CD4-positive, alpha-beta T cell (primary cell): ENCODE results near the gene ERN1. TPM values are rescaled to one million over a fixed set of nuclear protein-coding genes. Genes with fewer than 3 reads are reported as not detected.

Source experiments
- ATAC-seq: fragments of 200-7000 bp; cut with Tn5 transposase; one replicate; pipeline ENCODE4 v1.10.0; 2022; ENCODE audit warnings: mild to moderate bottlenecking; ENCODE audit not compliant: poor library complexity
- CTCF ChIA-PET: fragments of 350-600 bp; sonication (Branson Sonifier 250); formaldehyde crosslinking; loops from one replicate; lab custom pipeline; 2021; ENCODE audit warnings: antibody characterized with exemption, inconsistent platforms; lab: Charles Lee
- POLR2A ChIA-PET: fragments of 350-600 bp; sonication (Branson Sonifier 250); formaldehyde crosslinking; loops from one replicate; lab custom pipeline; 2021; ENCODE audit warnings: antibody characterized with exemption, inconsistent platforms; lab: Charles Lee
- DNase-seq, 14 experiments: peaks; one replicate each; pipeline ENCODE4 v3.0.0-alpha.2; 2013 to 2020; ENCODE audit warnings: mixed read lengths in 2 of 14
- H3K27ac ChIP-seq, 2 donors: one replicate each; pipeline versions ENCODE4 v1.5.1 to v1.7.0; 2013; ENCODE audit warnings: low read length in 2 of 2, low read depth in 1 of 2, mild to moderate bottlenecking in 1 of 2
- H3K27me3 ChIP-seq, 2 experiments: 1 replicate in 1 of 2; 2 replicates in 1 of 2; pipeline versions ENCODE4 v1.6.1 to v1.7.0; 2013; ENCODE audit warnings: low read length in 2 of 2, control low read depth in 1 of 2, mild to moderate bottlenecking in 1 of 2, moderate library complexity in 1 of 2; ENCODE audit not compliant: insufficient read depth in 2 of 2, control insufficient read depth in 1 of 2
- H3K36me3 ChIP-seq: one replicate; pipeline ENCODE4 v1.6.1; 2013; ENCODE audit warnings: low read length, control low read depth; ENCODE audit not compliant: insufficient read depth
- H3K4me1 ChIP-seq: one replicate; pipeline ENCODE4 v1.6.1; 2013; ENCODE audit warnings: low read length, control low read depth; ENCODE audit not compliant: insufficient read depth
- H3K4me3 ChIP-seq: one replicate; pipeline ENCODE4 v1.5.1; 2013; ENCODE audit warnings: mild to moderate bottlenecking, low read length, moderate library complexity
- H3K9me3 ChIP-seq, 2 experiments: 1 replicate in 1 of 2; 2 replicates in 1 of 2; pipeline versions ENCODE4 v1.6.1 to v1.7.0; 2013; ENCODE audit warnings: low read length in 2 of 2, mild to moderate bottlenecking in 2 of 2, control low read depth in 1 of 2, moderate library complexity in 1 of 2; ENCODE audit not compliant: control insufficient read depth in 1 of 2, insufficient read depth in 1 of 2
- H3K27ac Mint-ChIP-seq: one replicate; pipeline ENCODE4 v1.8.0; 2020; ENCODE audit warnings: mixed read lengths
- H3K27me3 Mint-ChIP-seq: one replicate; pipeline ENCODE4 v1.8.0; 2021; ENCODE audit warnings: mixed read lengths
- H3K36me3 Mint-ChIP-seq: one replicate; pipeline ENCODE4 v1.8.0; 2021; ENCODE audit warnings: low read depth, mixed read lengths
- H3K4me1 Mint-ChIP-seq: one replicate; pipeline ENCODE4 v1.8.0; 2021; ENCODE audit warnings: low read depth, mixed read lengths
- H3K4me3 Mint-ChIP-seq: one replicate; pipeline ENCODE4 v1.8.0; 2020; ENCODE audit warnings: mild to moderate bottlenecking, mixed read lengths
- H3K9me3 Mint-ChIP-seq: one replicate; pipeline ENCODE4 v1.8.0; 2020; ENCODE audit warnings: mixed read lengths
- CTCF ChIP-seq: fragments of 200-600 bp; IDR thresholded peaks from one replicate; pipeline ENCODE4 v1.8.0; 2022; ENCODE audit warnings: antibody characterized with exemption, mild to moderate bottlenecking
- intact Hi-C, 2 experiments: fragments of 100-400 bp; cut with DNase I in 1 of 2; cut with micrococcal nuclease in 1 of 2; formaldehyde crosslinking; loops; one replicate each; pipeline versions ENCODE4 v1.15.1 to v1.9.0; 2023 to 2025; cut with DNase I, micrococcal nuclease
- total RNA-seq, 174 experiments: library from RNA in 2 of 174; stranded (reverse) in 2 of 174; gene quantifications; one replicate each; pipeline ENCODE4 v1.2.3 and lab custom pipeline; 2021 to 2026

The ERN1 gene
- total RNA-seq, 2 experiments from 2014 or later = 62.7 to 67.8 TPM

- ChIA-PET POLR2A (interaction anchor here (0.6 to 6.3 kb wide), 23 partner anchors 8 to 480 kb away, joined by 3 to 74 read pairs (median 7); partner anchors contain the start of genes CCDC47, CD79B, DDX42 and DDX5), CTCF (interaction anchor here (0.6 to 7.9 kb wide), 31 partner anchors 8 to 121 kb away, joined by 3 to 170 read pairs (median 6); partner anchors contain the start of genes CD79B, ERN1, GH1 and PRR29)
- TF ChIP-seq CTCF = no peak
- peak overlapping the region; percentile 68 for H3K4me3 Mint-ChIP-seq
- peak in 13 of 14 experiments; percentile 22 to 84 (median 61) for DNase-seq
- no peaks in the 10 kb centered on the region for H3K36me3 ChIP-seq
- no peaks in the 10 kb centered on the region for H3K9me3 Mint-ChIP-seq
- ATAC-seq = peak; percentile 45
- intact Hi-C loops = loop anchor here (1.0 to 10.0 kb wide), 10 partner anchors 9 to 480 kb away; partner anchors contain the start of genes PRR29 (in 2 of the 2), CCDC47 (in 1 of the 2), CEP95 (in 1 of the 2) and DDX42 (in 1 of the 2)
- H3K36me3 Mint-ChIP-seq = peaks cover 7% of the 10 kb centered on the region
- peak overlapping the region; percentile 100 for H3K27ac Mint-ChIP-seq
- no peaks in the 10 kb centered on the region for H3K27me3 ChIP-seq
- H3K4me3 ChIP-seq = peak overlapping the region; percentile 9
- H3K27me3 Mint-ChIP-seq = no peaks in the 10 kb centered on the region
- peaks cover 81% of the 10 kb centered on the region for H3K4me1 ChIP-seq
- H3K27ac ChIP-seq = peak overlapping the region; percentile 74 to 91
- no peaks in the 10 kb centered on the region for H3K9me3 ChIP-seq
- H3K4me1 Mint-ChIP-seq = peaks cover 67% of the 10 kb centered on the region
Measured at GRCh38 chr17:64024781-64025731, 104.9 kb downstream of the ERN1 start.

GRCh38 chr17:64024215-64024654, 105.7 kb downstream of the ERN1 start:
- peaks cover 13% of the 10 kb centered on the region for H3K36me3 Mint-ChIP-seq

More at GRCh38 chr17:64024215-64024654, 105.7 kb downstream of the ERN1 start:
- DNase-seq = no peak
- peak overlapping the region; percentile 100 for H3K27ac Mint-ChIP-seq
- peaks cover 71% of the 10 kb centered on the region for H3K4me1 Mint-ChIP-seq
- Histone ChIP-seq H3K27me3 (no peaks in the 10 kb centered on the region), H3K4me1 (peaks cover 85% of the 10 kb centered on the region), H3K9me3 (no peaks in the 10 kb centered on the region), H3K36me3 (no peaks in the 10 kb centered on the region), H3K4me3 (no peak overlapping the region), H3K27ac (peak overlapping the region; percentile 74 to 91)
- H3K9me3 Mint-ChIP-seq = no peaks in the 10 kb centered on the region
- POLR2A ChIA-PET = interaction anchor here (1.0 to 6.3 kb wide), 8 partner anchors 7 to 125 kb away, joined by 3 to 74 read pairs (median 13); partner anchors contain the start of genes ERN1 and GH1
- intact Hi-C loops = loop anchor here (2.0 to 10.0 kb wide), 5 partner anchors 25 to 481 kb away; partner anchors contain the start of genes CCDC47 (in 1 of the 2), CEP95 (in 1 of the 2), DDX42 (in 1 of the 2) and DDX5 (in 1 of the 2)
- CTCF ChIA-PET = interaction anchor here (2.0 to 7.9 kb wide), 6 partner anchors 14 to 107 kb away, joined by 19 to 170 read pairs (median 26); partner anchors contain the start of genes ERN1 and PRR29
- no peak for ATAC-seq
- no peaks in the 10 kb centered on the region for H3K27me3 Mint-ChIP-seq
- H3K4me3 Mint-ChIP-seq = peak overlapping the region; percentile 47
- TF ChIP-seq CTCF = no peak
